K562 (cell line): ENCODE measurements around the gene SSH3. TPM values are rescaled to one million over a fixed set of nuclear protein-coding genes. Genes with fewer than 3 reads are reported as not detected.

Experiments used
- CC2D1A ChIP-seq: fragments of 450-650 bp; IDR thresholded peaks from 2 replicates; pipeline ENCODE4 v1.6.1; 2017; ENCODE audit warnings: mild to moderate bottlenecking
- CTBP1 ChIP-seq: fragments of 450-650 bp; IDR thresholded peaks from 2 replicates; pipeline ENCODE4 v1.6.1; 2016; ENCODE audit warnings: borderline replicate concordance
- GTF2E2 ChIP-seq: fragments of 200-800 bp; sonication (Bioruptor generic); IDR thresholded peaks from 2 replicates; pipeline ENCODE4 v1.6.1; 2016; ENCODE audit warnings: missing genetic modification characterization, missing compliant biosample characterization
- L3MBTL2 ChIP-seq: fragments of 450-650 bp; IDR thresholded peaks from 2 replicates; pipeline ENCODE4 v1.6.1; 2016; ENCODE audit warnings: mild to moderate bottlenecking, moderate library complexity
- POLR2G ChIP-seq: fragments of 200-400 bp; formaldehyde crosslinking; IDR thresholded peaks from 2 replicates; pipeline ENCODE4 v1.6.1; 2017; ENCODE audit warnings: low read depth, mild to moderate bottlenecking, antibody characterized with exemption, low read length, moderate library complexity
- RAD21 ChIP-seq, 2 experiments: fragments of 250-450 bp in 1 of 2; fragments of 450-650 bp in 1 of 2; sonication (Bioruptor Pico) in 1 of 2; formaldehyde crosslinking in 1 of 2; IDR thresholded peaks in 1 of 2; conservative IDR thresholded peaks in 1 of 2; 2 replicates each; pipeline versions ENCODE4 v1.4.0 to v1.8.0; 2020 to 2022; ENCODE audit warnings: mild to moderate bottlenecking in 2 of 2, moderate library complexity in 1 of 2
- SAP30 ChIP-seq: fragments of 200-600 bp; sonication (generic); IDR thresholded peaks from 2 replicates; pipeline ENCODE4 v1.6.1; 2012; ENCODE audit warnings: borderline replicate concordance, low read depth, mild to moderate bottlenecking, moderate library complexity, low read length, control low read depth, inconsistent platforms; ENCODE audit not compliant: insufficient read depth, poor library complexity, severe bottlenecking
- SOX6 ChIP-seq: fragments of 450-650 bp; IDR thresholded peaks from 2 replicates; pipeline ENCODE4 v1.6.1; 2014; ENCODE audit warnings: mild to moderate bottlenecking
- TARDBP ChIP-seq: fragments of 450-650 bp; IDR thresholded peaks from 2 replicates; pipeline ENCODE4 v1.6.1; 2016
- ZNF707 ChIP-seq: fragments of 250-450 bp; sonication (Bioruptor Pico); conservative IDR thresholded peaks from 2 replicates; pipeline ENCODE4 v1.8.0; 2022; ENCODE audit warnings: inconsistent platforms, mild to moderate bottlenecking, moderate library complexity
- polyA plus RNA-seq, 8 experiments: library from polyadenylated mRNA; depleted of rRNA in 4 of 8; stranded (reverse) in 5 of 8; unstranded in 3 of 8; fragments of >200 nt; fragmentation: Nextera tagmentation in 2 of 8; fragmentation: Illumina TruSeq in 1 of 8; extraction: Ambion mirVana in 2 of 8; extraction: Trizol in 1 of 8; gene quantifications; 2 replicates each; pipeline versions ENCODE4 v1.2.1 to v1.2.3, GENCODE V29; 2011 to 2014; ENCODE audit warnings: inconsistent platforms in 1 of 8, missing spikeins in 1 of 8
- total RNA-seq, 7 experiments: library from RNA; depleted of rRNA in 6 of 7; stranded (reverse); fragments of >200 nt in 6 of 7; fragmentation: Illumina TruSeq in 2 of 7; extraction: Trizol in 2 of 7; gene quantifications; 2 replicates each; pipeline versions ENCODE4 v1.2.1 to v1.2.3, GENCODE V29; 2011 to 2021; ENCODE audit warnings: low replicate concordance in 1 of 7
- TF ChIP-seq, protein P1 (sequence below), 2 experiments: fragments of 450-650 bp in 1 of 2; sonication (generic) in 1 of 2; formaldehyde crosslinking in 1 of 2; IDR thresholded peaks in 1 of 2; conservative IDR thresholded peaks in 1 of 2; 2 replicates each; pipeline versions ENCODE4 v1.6.1 to v1.8.1; 2016 to 2023; ENCODE audit warnings: mild to moderate bottlenecking in 2 of 2, moderate library complexity in 2 of 2, inconsistent platforms in 1 of 2, missing genetic modification reagents in 1 of 2
- TF ChIP-seq, protein P2 (sequence below): fragments of 250-450 bp; sonication (Bioruptor Pico); IDR thresholded peaks from 2 replicates; pipeline ENCODE4 v1.4.0; 2020; ENCODE audit warnings: mild to moderate bottlenecking
- TF ChIP-seq, protein P3 (sequence below), 2 experiments: IDR thresholded peaks; 2 replicates each; pipeline ENCODE4 v1.6.1; 2012; ENCODE audit warnings: improper control_type of control experiment in 2 of 2, low read depth in 2 of 2, low read length in 2 of 2, borderline replicate concordance in 1 of 2
- TF ChIP-seq, protein P4 (sequence below): fragments of 450-650 bp; formaldehyde crosslinking; IDR thresholded peaks from 2 replicates; pipeline ENCODE4 v1.4.0; 2020; ENCODE audit warnings: mild to moderate bottlenecking, moderate library complexity
- TF ChIP-seq, protein P5 (sequence below): fragments of 250-450 bp; sonication (Bioruptor Pico); IDR thresholded peaks from 2 replicates; pipeline ENCODE4 v1.5.0; 2020; ENCODE audit warnings: mild to moderate bottlenecking, borderline replicate concordance

The SSH3 gene
- total and polyA plus RNA-seq, 9 of the 15 experiments (the other 6 are each of a cell fraction or from before 2014, with no cell fraction given), result 0.07 to 1.0 (median 0.24) TPM; not detected in 3

DNA sequence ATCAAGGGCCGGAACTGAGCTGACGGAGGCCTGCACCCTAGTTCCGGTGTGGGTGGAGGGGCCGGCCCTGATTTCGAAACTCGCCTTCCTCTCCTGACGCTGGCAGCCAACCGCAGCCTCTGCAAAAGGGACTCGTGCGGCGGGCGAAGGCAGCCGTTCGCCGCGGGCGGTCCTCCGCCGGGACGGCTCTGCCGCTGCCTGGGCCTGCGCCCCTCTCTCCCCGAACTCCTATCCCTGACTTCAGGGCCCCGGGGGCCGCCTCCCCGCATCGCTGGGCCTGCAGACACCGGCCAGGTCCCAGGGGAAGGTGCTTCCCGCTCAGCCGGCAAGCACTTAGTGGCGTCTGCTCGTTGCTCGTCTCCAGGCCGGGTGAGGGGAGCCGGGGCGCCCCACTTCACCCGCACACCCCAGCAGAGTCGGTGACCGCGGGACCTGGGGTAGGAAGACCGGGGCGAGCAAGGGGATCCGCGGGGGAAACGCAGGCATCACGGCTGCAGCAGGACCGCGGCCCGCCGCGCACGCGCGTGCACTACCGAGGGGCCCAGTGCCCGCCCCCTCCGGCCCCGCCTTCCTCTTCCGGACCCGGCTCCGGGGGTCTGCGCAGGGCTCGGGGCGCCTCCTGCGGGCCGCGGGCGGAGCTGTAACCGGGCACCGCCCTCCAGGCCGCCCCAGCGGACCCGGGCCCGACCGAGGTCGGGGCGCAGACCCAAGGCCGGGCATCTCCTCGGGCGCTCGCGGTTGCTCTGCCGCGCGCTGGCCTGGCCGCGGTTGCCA lies 14.7 kb upstream of the SSH3 start (continued):
- TF ChIP-seq GTF2E2 (tag), result peak; percentile 47; the same call in 1 of the 2 replicates
- TF ChIP-seq, protein P1, sequence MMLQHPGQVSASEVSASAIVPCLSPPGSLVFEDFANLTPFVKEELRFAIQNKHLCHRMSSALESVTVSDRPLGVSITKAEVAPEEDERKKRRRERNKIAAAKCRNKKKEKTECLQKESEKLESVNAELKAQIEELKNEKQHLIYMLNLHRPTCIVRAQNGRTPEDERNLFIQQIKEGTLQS (IDR thresholded peaks at IDR 0.05), result peak; percentile 40
- TF ChIP-seq, protein P1 (CRISPR knock-in tag; conservative IDR thresholded peaks at IDR 0.05), result 0 out of 2 replicates have a peak, but pooled peaks have one; percentile 57
- TF ChIP-seq, protein P2, sequence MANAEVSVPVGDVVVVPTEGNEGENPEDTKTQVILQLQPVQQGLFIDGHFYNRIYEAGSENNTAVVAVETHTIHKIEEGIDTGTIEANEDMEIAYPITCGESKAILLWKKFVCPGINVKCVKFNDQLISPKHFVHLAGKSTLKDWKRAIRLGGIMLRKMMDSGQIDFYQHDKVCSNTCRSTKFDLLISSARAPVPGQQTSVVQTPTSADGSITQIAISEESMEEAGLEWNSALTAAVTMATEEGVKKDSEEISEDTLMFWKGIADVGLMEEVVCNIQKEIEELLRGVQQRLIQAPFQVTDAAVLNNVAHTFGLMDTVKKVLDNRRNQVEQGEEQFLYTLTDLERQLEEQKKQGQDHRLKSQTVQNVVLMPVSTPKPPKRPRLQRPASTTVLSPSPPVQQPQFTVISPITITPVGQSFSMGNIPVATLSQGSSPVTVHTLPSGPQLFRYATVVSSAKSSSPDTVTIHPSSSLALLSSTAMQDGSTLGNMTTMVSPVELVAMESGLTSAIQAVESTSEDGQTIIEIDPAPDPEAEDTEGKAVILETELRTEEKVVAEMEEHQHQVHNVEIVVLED (CRISPR knock-in tag), result no peak
- TF ChIP-seq, protein P3, sequence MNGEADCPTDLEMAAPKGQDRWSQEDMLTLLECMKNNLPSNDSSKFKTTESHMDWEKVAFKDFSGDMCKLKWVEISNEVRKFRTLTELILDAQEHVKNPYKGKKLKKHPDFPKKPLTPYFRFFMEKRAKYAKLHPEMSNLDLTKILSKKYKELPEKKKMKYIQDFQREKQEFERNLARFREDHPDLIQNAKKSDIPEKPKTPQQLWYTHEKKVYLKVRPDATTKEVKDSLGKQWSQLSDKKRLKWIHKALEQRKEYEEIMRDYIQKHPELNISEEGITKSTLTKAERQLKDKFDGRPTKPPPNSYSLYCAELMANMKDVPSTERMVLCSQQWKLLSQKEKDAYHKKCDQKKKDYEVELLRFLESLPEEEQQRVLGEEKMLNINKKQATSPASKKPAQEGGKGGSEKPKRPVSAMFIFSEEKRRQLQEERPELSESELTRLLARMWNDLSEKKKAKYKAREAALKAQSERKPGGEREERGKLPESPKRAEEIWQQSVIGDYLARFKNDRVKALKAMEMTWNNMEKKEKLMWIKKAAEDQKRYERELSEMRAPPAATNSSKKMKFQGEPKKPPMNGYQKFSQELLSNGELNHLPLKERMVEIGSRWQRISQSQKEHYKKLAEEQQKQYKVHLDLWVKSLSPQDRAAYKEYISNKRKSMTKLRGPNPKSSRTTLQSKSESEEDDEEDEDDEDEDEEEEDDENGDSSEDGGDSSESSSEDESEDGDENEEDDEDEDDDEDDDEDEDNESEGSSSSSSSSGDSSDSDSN (IDR thresholded peaks at IDR 0.05; ENCODE audit: borderline replicate concordance in 1 of 2, low read depth in 2 of 2, low read length in 2 of 2), result no peak
- peak; percentile 48; the same call in 1 of the 2 replicates for TF ChIP-seq SOX6
- TF ChIP-seq, protein P4, sequence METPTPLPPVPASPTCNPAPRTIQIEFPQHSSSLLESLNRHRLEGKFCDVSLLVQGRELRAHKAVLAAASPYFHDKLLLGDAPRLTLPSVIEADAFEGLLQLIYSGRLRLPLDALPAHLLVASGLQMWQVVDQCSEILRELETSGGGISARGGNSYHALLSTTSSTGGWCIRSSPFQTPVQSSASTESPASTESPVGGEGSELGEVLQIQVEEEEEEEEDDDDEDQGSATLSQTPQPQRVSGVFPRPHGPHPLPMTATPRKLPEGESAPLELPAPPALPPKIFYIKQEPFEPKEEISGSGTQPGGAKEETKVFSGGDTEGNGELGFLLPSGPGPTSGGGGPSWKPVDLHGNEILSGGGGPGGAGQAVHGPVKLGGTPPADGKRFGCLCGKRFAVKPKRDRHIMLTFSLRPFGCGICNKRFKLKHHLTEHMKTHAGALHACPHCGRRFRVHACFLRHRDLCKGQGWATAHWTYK (CRISPR knock-in tag), result 0 out of 2 replicates have a peak, but pooled peaks have one; percentile 9
- TF ChIP-seq TARDBP, result no peak
- TF ChIP-seq ZNF707 (CRISPR knock-in tag), result no peak
- TF ChIP-seq, protein P5, sequence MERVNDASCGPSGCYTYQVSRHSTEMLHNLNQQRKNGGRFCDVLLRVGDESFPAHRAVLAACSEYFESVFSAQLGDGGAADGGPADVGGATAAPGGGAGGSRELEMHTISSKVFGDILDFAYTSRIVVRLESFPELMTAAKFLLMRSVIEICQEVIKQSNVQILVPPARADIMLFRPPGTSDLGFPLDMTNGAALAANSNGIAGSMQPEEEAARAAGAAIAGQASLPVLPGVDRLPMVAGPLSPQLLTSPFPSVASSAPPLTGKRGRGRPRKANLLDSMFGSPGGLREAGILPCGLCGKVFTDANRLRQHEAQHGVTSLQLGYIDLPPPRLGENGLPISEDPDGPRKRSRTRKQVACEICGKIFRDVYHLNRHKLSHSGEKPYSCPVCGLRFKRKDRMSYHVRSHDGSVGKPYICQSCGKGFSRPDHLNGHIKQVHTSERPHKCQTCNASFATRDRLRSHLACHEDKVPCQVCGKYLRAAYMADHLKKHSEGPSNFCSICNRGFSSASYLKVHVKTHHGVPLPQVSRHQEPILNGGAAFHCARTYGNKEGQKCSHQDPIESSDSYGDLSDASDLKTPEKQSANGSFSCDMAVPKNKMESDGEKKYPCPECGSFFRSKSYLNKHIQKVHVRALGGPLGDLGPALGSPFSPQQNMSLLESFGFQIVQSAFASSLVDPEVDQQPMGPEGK (CRISPR knock-in tag), result peak; percentile 84; the same call in 1 of the 2 replicates
- TF ChIP-seq CTBP1, result peak; percentile 61
- peak; percentile 95 for TF ChIP-seq L3MBTL2
- TF ChIP-seq POLR2G, result peak; percentile 96
- peak; percentile 56 for TF ChIP-seq SAP30
- TF ChIP-seq CC2D1A, result no peak
- TF ChIP-seq RAD21 (CRISPR knock-in tag; conservative IDR thresholded peaks at IDR 0.05 in 1 of 2, IDR thresholded peaks at IDR 0.05 in 1 of 2), result peak; percentile 60 to 65
